Measurements from ENCODE around the gene CLK1.

The CLK1 gene

GRCh38 chr2:200811333-200812121, 52.9 kb downstream of the CLK1 start, which contains the start of gene BZW1:
BZW1 (plus strand) TSS chr2:200811910; CDS start chr2:200813218, 1,308 bp downstream.
- DNase-seq (ENCODE audit: low read depth, low spot score): peak; percentile 89

- DNase-seq (ENCODE audit: low read depth, low spot score): no peak
Measured at GRCh38 chr2:200810998-200811332, 53.5 kb downstream of the CLK1 start.

- peak; percentile 40 for DNase-seq (ENCODE audit: low read depth, low spot score)
Measured at GRCh38 chr2:200810252-200810997, 54.0 kb downstream of the CLK1 start.

GRCh38 chr2:200809506-200810251, 54.8 kb downstream of the CLK1 start:
- no peak for DNase-seq (ENCODE audit: low read depth, low spot score)

Data from brain pericyte (primary cell).